Muscle of leg (tissue), 11 donors: Measurements from ENCODE around the gene ZNF777. TPM values are rescaled to one million over a fixed set of nuclear protein-coding genes. Genes with fewer than 3 reads are reported as not detected.
"Not testable (repeated sequence)": the region's sequence is repeated elsewhere in the genome, so short reads cannot be mapped to it uniquely, and the experiment has no call there.

ENCODE experiments used
- DNase-seq: peaks from one replicate; pipeline ENCODE4 v3.0.0; 2013
- H3K27ac ChIP-seq: one replicate; pipeline ENCODE4 v1.5.1; 2013; ENCODE audit warnings: mild to moderate bottlenecking, low read length, control low read depth
- H3K27me3 ChIP-seq: one replicate; pipeline ENCODE4 v1.6.1; 2013; ENCODE audit warnings: low read length; ENCODE audit not compliant: control insufficient read depth, insufficient read depth
- H3K36me3 ChIP-seq: one replicate; pipeline ENCODE4 v1.6.1; 2013; ENCODE audit warnings: low read length; ENCODE audit not compliant: control insufficient read depth, insufficient read depth
- H3K4me1 ChIP-seq: one replicate; pipeline ENCODE4 v1.6.1; 2013; ENCODE audit warnings: low read length; ENCODE audit not compliant: control insufficient read depth, insufficient read depth
- H3K4me3 ChIP-seq: one replicate; pipeline ENCODE4 v1.5.1; 2013; ENCODE audit warnings: low read length, control low read depth
- H3K9me3 ChIP-seq: replicated peaks from 2 replicates; pipeline ENCODE4 v1.6.1; 2013; ENCODE audit warnings: low read depth, low read length; ENCODE audit not compliant: control insufficient read depth
- WGBS: methylation state at CpG from one replicate; pipeline ENCODE4 v1.1.5; 2013; ENCODE audit warnings: missing lambda C conversion rate; ENCODE audit not compliant: insufficient coverage; 5-methylcytosine and 5-hydroxymethylcytosine counted together
- polyA plus RNA-seq, 8 donors: library from polyadenylated mRNA; unstranded; fragments of 120-200 nt; gene quantifications; one replicate each; pipeline versions ENCODE4 v1.2.1 to v1.2.3, GENCODE V29; 2013; ENCODE audit warnings: inconsistent platforms in 1 of 8, low replicate concordance in 1 of 8; ENCODE audit not compliant: insufficient read length in 8 of 8, insufficient read depth in 1 of 8
- total RNA-seq: library from RNA; stranded (reverse); fragments of 120-200 nt; gene quantifications from one replicate; pipeline ENCODE4 v1.2.4, GENCODE V29; 2013

The ZNF777 gene
- total and polyA plus RNA-seq, 9 donors = 4.1 to 11.5 (median 10.5) TPM

- peak; percentile 63 for DNase-seq
- peaks cover 15% of the 10 kb centered on the region for H3K4me1 ChIP-seq
- H3K27ac ChIP-seq = peak overlapping the region; percentile 86
- peaks cover 21% of the 10 kb centered on the region for H3K36me3 ChIP-seq
- 3% methylated on average over 43 of the region's 51 CpGs for WGBS
- H3K4me3 ChIP-seq = peak overlapping the region; percentile 70
- H3K27me3 ChIP-seq = peaks cover 6% of the 10 kb centered on the region
- no peaks in the 10 kb centered on the region for H3K9me3 ChIP-seq
Measured at GRCh38 chr7:149496642-149497391, 36.0 kb upstream of the ZNF777 start.

- Histone ChIP-seq H3K4me1 (peaks cover 15% of the 10 kb centered on the region), H3K9me3 (no peaks in the 10 kb centered on the region), H3K36me3 (peaks cover 27% of the 10 kb centered on the region), H3K4me3 (peak overlapping the region; percentile 17), H3K27ac (no peak overlapping the region), H3K27me3 (peaks cover 6% of the 10 kb centered on the region)
- 63% methylated on average over 4 of the region's 13 CpGs for WGBS
- peak; percentile 88 for DNase-seq
Measured at GRCh38 chr7:149495785-149496641, 35.2 kb upstream of the ZNF777 start.

- DNase-seq = peak; percentile 48
Measured at GRCh38 chr7:149494738-149495368, 34.0 kb upstream of the ZNF777 start.

GRCh38 chr7:149493975-149494374 is 33.1 kb upstream of the ZNF777 start:
- H3K4me3 ChIP-seq, H3K9me3 ChIP-seq, H3K27ac ChIP-seq, H3K27me3 ChIP-seq, DNase-seq: not testable (repeated sequence)
- 94% methylated on average over 10 of the region's 20 CpGs for WGBS
- Histone ChIP-seq H3K4me1 (peaks cover 14% of the 10 kb centered on the region), H3K36me3 (peaks cover 44% of the 10 kb centered on the region)

More at GRCh38 chr7:149494738-149495368, 34.0 kb upstream of the ZNF777 start:
- peaks cover 4% of the 10 kb centered on the region for H3K27me3 ChIP-seq
- no peaks in the 10 kb centered on the region for H3K9me3 ChIP-seq
- H3K4me3 ChIP-seq = no peak overlapping the region
- H3K27ac ChIP-seq = no peak overlapping the region
- 40% methylated on average over 1 of the region's 6 CpGs for WGBS
- H3K36me3 ChIP-seq = peaks cover 39% of the 10 kb centered on the region
- peaks cover 14% of the 10 kb centered on the region for H3K4me1 ChIP-seq

GRCh38 chr7:149493366-149493765 is 32.5 kb upstream of the ZNF777 start:
- Histone ChIP-seq H3K36me3 (peaks cover 48% of the 10 kb centered on the region), H3K27me3 (no peaks in the 10 kb centered on the region), H3K4me3 (no peak overlapping the region), H3K9me3 (no peaks in the 10 kb centered on the region), H3K27ac (no peak overlapping the region), H3K4me1 (peaks cover 14% of the 10 kb centered on the region)
- no peak for DNase-seq
- 96% methylated on average over 7 of the region's 9 CpGs for WGBS

GRCh38 chr7:149490083-149490760 is 29.4 kb upstream of the ZNF777 start:
- no peaks in the 10 kb centered on the region for H3K27me3 ChIP-seq
- H3K36me3 ChIP-seq = peaks cover 61% of the 10 kb centered on the region
- DNase-seq = no peak
- no peak overlapping the region for H3K27ac ChIP-seq
- no peaks in the 10 kb centered on the region for H3K9me3 ChIP-seq
- no peak overlapping the region for H3K4me3 ChIP-seq
- H3K4me1 ChIP-seq = no peaks in the 10 kb centered on the region
- WGBS = 91% methylated on average over 15 of the region's 15 CpGs

GRCh38 chr7:149489391-149490024 is 28.6 kb upstream of the ZNF777 start:
- no peak for DNase-seq
- no peaks in the 10 kb centered on the region for H3K9me3 ChIP-seq
- H3K27me3 ChIP-seq = no peaks in the 10 kb centered on the region
- H3K27ac ChIP-seq = no peak overlapping the region
- 87% methylated on average over 14 of the region's 15 CpGs for WGBS
- H3K36me3 ChIP-seq = peaks cover 62% of the 10 kb centered on the region
- no peak overlapping the region for H3K4me3 ChIP-seq
- H3K4me1 ChIP-seq = no peaks in the 10 kb centered on the region

- Histone ChIP-seq H3K36me3 (peaks cover 28% of the 10 kb centered on the region), H3K4me1 (no peaks in the 10 kb centered on the region), H3K9me3 (peaks cover 2% of the 10 kb centered on the region), H3K27me3 (no peaks in the 10 kb centered on the region), H3K4me3 (no peak overlapping the region), H3K27ac (no peak overlapping the region)
- WGBS = no CpG with 5 or more reads among the region's 1 CpG
- no peak for DNase-seq
Measured at GRCh38 chr7:149479568-149479967, 18.7 kb upstream of the ZNF777 start.

GRCh38 chr7:149478754-149479153 is 17.9 kb upstream of the ZNF777 start:
- no peaks in the 10 kb centered on the region for H3K4me1 ChIP-seq
- DNase-seq = no peak
- no peak overlapping the region for H3K4me3 ChIP-seq
- H3K27me3 ChIP-seq = no peaks in the 10 kb centered on the region
- H3K9me3 ChIP-seq = peaks cover 2% of the 10 kb centered on the region
- no peak overlapping the region for H3K27ac ChIP-seq
- H3K36me3 ChIP-seq = peaks cover 36% of the 10 kb centered on the region
- WGBS = no CpG with 5 or more reads among the region's 1 CpG
